ENCODE data around the gene CCNF.
"Not testable (repeated sequence)": the region's sequence is repeated elsewhere in the genome, so short reads cannot be mapped to it uniquely, and the experiment has no call there.

Gene CCNF

DNA sequence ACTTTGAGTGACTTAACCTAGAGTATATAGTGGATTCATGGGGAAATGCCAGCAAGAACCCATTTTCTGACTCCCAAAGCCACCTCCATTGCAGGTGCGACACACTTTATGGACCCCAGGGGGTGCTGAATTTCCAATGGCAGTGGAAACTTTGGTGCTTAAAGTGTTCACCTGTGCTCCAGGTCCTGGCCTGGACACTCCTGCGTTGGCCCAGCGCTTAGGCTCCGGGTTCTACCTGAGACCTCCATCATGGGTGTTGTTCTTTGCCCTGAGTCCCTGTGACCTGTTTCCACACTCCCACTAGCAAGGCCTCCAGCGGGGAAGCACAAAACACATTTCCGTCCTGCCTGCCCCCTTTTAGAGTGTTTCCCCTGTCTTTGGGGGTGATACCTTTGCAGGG lies 3.0 kb downstream of the CCNF start:
- in situ Hi-C loops (cut with HindIII; ENCODE audit: low pct_unique_long_range_greater_than_20kb, low sequenced_read_pairs): no loop called here
- no peak for TF ChIP-seq JUND (IDR thresholded peaks at IDR 0.05; ENCODE audit: low read depth)

DNA sequence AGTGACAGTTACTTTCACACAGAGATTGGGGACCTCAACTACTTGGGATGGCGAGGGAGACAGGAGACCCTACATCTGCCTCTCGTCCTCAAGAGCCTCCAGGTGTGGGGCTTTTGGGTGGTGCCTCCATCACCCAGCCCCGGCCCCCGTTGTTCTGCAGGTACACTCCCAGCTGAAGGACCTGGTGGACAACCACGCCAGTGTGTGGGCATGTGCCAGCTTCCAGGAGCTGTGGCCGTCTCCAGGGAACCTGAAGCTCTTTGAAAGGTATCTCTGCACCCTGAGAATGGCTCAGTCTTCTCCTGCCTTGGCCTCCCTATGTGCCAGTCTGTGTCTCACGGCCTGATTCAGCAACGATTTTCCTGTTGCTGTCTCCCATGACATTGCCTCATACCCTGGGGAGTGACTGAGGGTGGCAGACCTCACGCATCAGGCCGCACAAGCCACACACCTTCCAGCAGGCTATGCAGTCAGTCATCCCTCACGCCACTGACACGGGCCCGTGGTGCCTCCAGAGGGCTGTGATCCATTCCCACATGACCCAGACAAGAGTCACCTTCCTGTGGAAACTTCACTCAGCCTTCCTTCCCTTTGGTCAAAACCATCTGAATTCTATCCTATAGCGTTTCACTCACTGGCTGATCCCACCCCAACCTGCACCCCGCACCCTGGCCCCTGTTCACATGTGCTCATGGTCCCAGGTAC lies 3.7 kb downstream of the CCNF start:
- in situ Hi-C loops (cut with HindIII; ENCODE audit: low pct_unique_long_range_greater_than_20kb, low sequenced_read_pairs): no loop called here
- DNase-seq (ENCODE audit: low read depth in 1 of 2, low spot score in 1 of 2): no peak
- no peak for TF ChIP-seq JUND (IDR thresholded peaks at IDR 0.05; ENCODE audit: low read depth)

More for the DNA sequence above, 3.0 kb downstream of the CCNF start:
- no peak for DNase-seq (ENCODE audit: low read depth in 1 of 2, low spot score in 1 of 2)

DNA sequence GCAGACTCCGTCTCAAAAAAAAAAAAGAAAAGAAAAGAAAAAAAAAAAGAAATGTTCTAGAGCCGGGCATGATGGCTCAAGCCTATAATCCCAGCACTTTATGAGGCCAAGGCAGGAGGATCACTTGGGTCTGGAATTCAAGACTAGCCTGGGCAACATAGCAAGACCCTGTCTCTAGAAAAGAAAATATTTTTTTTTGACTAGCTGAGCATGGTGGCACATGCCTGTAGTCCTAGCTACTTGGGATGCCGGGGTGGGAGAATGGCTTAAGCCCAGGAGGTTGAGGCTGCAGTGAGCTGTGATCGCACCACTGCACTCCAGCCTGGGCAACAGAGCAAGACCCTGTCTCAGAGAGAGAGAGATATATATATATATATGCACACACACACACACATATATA lies 6.0 kb downstream of the CCNF start:
- in situ Hi-C loops (cut with HindIII; ENCODE audit: low pct_unique_long_range_greater_than_20kb, low sequenced_read_pairs); DNase-seq (ENCODE audit: low read depth in 1 of 2, low spot score in 1 of 2): not testable (repeated sequence)

DNA sequence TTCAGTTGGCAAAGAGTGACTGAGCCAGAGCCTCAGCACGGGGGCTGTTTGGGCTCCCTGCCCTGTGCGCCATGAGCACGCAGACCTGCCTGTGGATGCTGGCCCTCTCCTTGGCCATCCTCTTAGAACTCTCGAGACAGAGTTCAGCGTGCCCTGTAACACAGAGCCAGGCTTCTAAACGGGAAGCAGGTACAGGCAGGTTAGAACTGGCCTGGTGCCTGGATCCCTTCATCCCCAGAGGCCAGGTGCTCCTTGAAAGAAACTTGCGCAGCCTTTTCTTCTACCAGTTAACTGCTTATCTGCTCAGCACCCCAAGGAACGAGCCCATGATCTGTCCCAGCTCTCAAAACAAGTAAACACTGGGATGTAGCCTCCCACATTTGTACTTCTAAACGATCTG lies 6.9 kb downstream of the CCNF start:
- in situ Hi-C loops (cut with HindIII; ENCODE audit: low pct_unique_long_range_greater_than_20kb, low sequenced_read_pairs): no loop called here
- TF ChIP-seq JUND (IDR thresholded peaks at IDR 0.05; ENCODE audit: low read depth): no peak

DNA sequence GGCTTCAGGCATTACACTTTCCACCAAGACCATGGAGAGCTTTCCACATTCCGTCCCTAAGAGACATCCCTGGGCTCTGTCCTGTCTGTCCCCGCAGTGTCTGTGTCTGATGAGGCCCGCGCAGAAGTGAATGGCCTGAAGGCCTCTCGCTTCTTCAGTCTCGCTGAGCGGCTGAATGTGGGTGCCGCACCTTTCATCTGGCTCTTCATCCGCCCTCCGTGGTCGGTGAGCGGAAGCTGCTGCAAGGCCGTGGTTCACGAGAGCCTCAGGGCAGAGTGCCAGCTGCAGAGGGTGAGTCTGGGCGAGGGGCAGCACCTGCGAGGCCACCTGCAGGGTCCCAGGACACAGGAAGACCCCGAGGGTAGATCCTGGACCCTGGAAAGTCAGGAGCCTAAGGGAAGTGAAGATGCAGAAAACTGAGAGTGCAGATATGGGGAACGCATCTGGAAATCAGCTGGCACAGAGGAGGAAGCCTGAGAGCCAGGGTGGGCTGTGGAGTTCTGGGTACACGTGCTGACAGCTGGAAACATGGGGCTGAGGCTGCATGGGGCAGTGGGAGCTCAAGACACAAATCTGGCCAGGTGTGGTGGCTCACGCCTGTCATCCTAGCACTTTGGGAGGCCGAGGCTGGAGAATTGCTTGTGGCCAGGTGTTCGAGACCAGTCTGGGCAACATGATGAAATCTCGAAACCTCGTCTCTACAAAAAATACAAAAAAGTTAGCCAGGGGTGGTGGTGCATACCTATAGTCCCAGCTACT lies 8.0 kb downstream of the CCNF start:
- in situ Hi-C loops (cut with HindIII; ENCODE audit: low pct_unique_long_range_greater_than_20kb, low sequenced_read_pairs): no loop called here
- no peak for DNase-seq (ENCODE audit: low read depth in 1 of 2, low spot score in 1 of 2)
- TF ChIP-seq JUND (IDR thresholded peaks at IDR 0.05; ENCODE audit: low read depth): no peak

More for the DNA sequence above, 6.9 kb downstream of the CCNF start:
- DNase-seq (ENCODE audit: low read depth in 1 of 2, low spot score in 1 of 2): no peak

DNA sequence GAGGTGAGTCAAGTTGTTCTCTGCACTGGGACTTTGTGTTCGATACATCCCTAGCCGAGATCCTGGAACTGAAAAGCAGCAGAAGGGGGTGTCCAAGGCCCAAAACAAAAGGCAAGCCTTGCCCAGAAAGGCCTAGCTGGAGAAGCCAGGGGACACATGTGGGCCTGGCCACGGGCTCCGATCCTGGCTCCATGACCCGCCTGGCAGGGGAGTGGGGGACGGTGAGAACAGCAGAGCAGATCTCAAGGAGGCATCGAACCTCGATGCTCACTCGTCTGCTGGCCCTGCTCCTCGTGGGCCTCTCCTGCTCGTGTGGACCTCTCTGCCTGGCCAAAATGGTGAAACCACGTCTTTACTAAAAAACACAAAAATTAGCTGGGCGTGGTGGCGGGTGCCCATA lies 8.9 kb downstream of the CCNF start:
- DNase-seq (ENCODE audit: low read depth in 1 of 2, low spot score in 1 of 2): no peak
- in situ Hi-C loops (cut with HindIII; ENCODE audit: low pct_unique_long_range_greater_than_20kb, low sequenced_read_pairs): no loop called here
- TF ChIP-seq JUND (IDR thresholded peaks at IDR 0.05; ENCODE audit: low read depth): no peak

DNA sequence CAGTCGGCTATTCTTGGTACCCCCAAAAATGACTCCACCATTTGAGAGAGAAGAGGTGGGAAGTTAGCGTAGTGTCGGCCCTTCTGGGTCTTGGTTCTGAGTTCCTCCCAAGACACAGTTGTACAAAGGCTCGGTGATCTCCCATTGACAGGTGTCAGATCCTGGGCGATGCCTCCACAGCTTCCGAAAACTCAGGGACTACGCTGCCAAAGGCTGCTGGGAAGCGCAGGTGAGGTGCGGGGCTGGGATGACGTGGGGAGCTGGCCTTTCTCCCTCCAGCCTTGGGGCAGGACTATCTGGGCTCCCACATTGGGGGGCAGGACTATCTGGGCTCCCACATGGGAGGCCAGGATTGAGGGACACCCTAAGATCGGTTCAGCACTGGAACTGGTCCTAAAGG lies 10.4 kb downstream of the CCNF start:
- TF ChIP-seq JUND (IDR thresholded peaks at IDR 0.05; ENCODE audit: low read depth): no peak
- no peak for DNase-seq (ENCODE audit: low read depth in 1 of 2, low spot score in 1 of 2)
- in situ Hi-C loops (cut with HindIII; ENCODE audit: low pct_unique_long_range_greater_than_20kb, low sequenced_read_pairs): no loop called here

DNA sequence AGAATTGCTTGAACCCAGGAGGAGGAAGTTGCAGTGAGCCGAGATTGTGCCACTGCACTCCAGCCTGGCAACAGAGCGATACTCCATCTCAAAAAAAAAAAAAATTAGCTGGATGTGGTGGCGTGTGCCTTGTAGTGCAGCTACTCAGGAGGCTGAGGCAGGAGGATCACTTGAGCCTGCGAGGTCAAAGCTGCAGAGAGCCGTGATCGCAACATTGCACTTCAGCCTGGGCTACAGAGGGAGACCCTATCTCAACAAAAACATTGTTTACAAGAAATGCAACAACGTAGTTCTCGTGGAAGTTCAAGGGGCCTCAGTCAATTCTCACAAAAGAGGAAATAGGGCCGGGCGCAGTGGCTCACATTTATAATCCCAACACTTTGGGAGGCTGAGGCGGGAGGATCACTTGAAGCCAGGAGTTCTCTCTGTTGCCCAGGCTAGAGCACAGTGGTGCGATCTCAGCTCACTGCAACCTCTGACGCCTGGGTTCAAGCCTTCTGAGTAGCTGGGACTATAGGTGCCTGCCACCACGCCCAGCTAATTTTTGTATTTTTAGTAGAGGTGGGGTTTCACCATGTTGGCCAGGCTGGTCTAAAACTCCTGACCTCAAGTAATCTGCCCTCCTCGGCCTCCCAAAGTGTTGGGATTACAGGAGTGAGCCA lies 12.0 kb downstream of the CCNF start:
- in situ Hi-C loops (cut with HindIII; ENCODE audit: low pct_unique_long_range_greater_than_20kb, low sequenced_read_pairs); DNase-seq (ENCODE audit: low read depth in 1 of 2, low spot score in 1 of 2): not testable (repeated sequence)

DNA sequence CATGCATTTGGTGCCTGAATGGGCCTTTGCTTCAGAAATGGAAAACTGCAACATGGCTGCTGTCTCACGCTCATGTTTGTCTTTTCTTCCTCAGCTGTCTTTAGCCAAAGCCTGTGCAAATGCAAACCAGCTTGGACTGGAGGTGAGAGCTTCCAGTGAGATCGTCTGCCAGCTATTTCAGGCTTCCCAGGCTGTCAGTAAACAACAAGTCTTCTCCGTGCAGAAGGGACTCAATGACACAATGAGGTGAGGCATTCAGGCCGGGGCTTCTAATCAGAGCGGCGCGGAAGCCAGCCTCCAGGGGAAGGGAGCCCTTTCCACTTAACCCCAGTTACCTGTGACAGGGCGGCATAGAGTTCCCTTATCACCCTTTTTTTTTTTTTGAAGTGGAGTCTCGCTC lies 14.3 kb downstream of the CCNF start:
- DNase-seq (ENCODE audit: low read depth in 1 of 2, low spot score in 1 of 2): no peak
- in situ Hi-C loops (cut with HindIII; ENCODE audit: low pct_unique_long_range_greater_than_20kb, low sequenced_read_pairs): no loop called here
- TF ChIP-seq JUND (IDR thresholded peaks at IDR 0.05; ENCODE audit: low read depth): no peak

DNA sequence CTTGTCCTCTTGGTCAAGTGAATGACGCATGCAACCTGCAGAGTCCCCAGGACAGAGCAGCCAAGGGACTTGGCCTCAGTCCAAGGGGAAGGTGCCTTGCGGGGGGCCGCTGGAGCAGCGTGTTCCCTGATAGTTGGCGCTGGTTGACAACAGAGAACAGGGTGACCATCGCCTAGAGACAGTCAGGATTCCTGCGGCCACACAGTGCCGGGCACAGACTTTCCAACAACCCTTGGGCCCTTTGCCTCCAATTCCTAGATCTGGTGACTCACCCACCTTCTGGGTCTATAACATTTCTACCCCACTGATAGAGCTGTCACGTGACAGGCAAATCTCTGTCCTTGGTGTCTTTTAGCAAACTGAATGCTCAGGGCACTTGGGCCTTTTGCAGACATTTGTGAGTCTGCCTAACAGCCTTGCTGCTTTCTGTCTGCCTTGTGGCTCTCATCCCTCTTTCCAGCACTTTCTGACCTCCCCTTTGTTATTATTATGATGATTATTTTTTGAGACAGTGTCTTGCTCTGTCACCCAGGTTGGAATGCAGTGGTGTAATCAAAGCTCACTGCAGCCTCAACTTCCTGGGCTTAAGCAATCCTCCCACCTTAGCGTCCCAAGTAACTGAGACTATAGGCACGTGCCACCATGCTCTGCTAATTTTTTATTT lies 18.8 kb downstream of the CCNF start:
- in situ Hi-C loops (cut with HindIII; ENCODE audit: low pct_unique_long_range_greater_than_20kb, low sequenced_read_pairs): no loop called here

DNA sequence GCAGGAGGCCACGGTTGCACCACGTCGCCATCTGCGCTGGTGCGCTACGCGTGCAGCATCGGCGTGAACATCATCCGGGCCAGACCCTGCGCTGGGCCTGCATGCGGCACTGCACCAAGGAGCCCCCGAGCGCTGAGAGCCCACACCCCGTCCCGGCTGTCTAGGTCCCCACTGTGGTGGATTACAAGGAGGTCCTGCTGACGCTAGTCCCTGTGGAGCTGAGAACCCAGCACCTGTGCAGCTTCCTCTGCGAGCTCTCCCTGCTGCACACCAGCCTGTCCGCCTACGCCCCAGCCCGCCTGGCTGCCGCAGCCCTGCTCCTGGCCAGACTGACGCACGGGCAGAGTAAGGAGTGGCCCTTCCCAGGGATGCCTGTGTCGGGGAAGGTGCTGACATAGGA lies 19.9 kb downstream of the CCNF start:
- in situ Hi-C loops (cut with HindIII; ENCODE audit: low pct_unique_long_range_greater_than_20kb, low sequenced_read_pairs): no loop called here
- no peak for DNase-seq (ENCODE audit: low read depth in 1 of 2, low spot score in 1 of 2)
- no peak for TF ChIP-seq JUND (IDR thresholded peaks at IDR 0.05; ENCODE audit: low read depth)

More for the DNA sequence above, 18.8 kb downstream of the CCNF start:
- DNase-seq (ENCODE audit: low read depth in 1 of 2, low spot score in 1 of 2): no peak
- no peak for TF ChIP-seq JUND (IDR thresholded peaks at IDR 0.05; ENCODE audit: low read depth)

DNA sequence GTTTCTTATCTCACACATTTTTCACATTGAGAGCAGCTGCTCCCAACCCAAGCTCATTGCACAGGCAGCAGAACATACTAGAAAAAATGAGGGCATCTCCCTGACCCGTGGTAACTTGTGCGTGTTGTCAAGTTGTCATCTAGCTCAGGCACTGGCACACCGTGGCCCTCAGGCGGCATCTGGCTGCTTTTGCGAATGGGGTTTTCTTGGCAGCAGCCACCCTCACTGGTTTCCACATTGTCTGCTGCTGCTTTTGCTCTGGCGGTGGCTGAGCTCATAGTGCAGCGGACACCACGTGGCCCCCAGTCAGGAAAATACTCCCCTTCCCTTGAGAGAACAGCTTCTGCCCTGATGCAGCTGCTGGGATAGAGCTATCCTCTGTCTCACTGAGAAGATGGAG lies 21.3 kb downstream of the CCNF start:
- TF ChIP-seq JUND (IDR thresholded peaks at IDR 0.05; ENCODE audit: low read depth): no peak
- no peak for DNase-seq (ENCODE audit: low read depth in 1 of 2, low spot score in 1 of 2)
- in situ Hi-C loops (cut with HindIII; ENCODE audit: low pct_unique_long_range_greater_than_20kb, low sequenced_read_pairs): no loop called here

DNA sequence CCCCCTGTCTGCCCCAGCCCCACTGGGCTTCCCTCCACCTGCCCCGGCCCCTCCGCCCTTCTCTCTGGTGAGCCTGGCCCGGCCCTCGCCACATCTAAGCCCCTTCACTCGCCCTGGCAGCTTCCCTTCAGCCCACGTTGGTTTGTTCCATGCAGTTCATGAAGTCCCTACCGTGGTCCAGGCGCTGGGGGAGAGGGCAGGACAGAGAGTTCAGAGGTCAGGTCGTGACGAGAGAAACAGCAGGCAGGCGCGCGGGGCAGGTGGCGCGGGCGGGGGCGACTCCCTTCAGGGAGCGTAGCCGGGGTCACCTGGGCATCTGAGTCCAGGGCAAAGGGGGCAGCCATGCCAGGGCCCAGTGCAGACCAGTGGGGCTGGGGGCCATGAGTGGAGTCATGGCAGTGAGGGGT lies 21.7 kb downstream of the CCNF start:
- no peak for DNase-seq (ENCODE audit: low read depth in 1 of 2, low spot score in 1 of 2)
- in situ Hi-C loops (cut with HindIII; ENCODE audit: low pct_unique_long_range_greater_than_20kb, low sequenced_read_pairs): no loop called here
- no peak for TF ChIP-seq JUND (IDR thresholded peaks at IDR 0.05; ENCODE audit: low read depth)
